Measurements from ENCODE around the gene ALK.

ALK gene

GRCh38 chr2:29390136-29390535 is 531.2 kb downstream of the ALK start:
- no peaks in the 10 kb centered on the region for H3K79me2 ChIP-seq (ENCODE audit: insufficient read depth, low read length)

DNA sequence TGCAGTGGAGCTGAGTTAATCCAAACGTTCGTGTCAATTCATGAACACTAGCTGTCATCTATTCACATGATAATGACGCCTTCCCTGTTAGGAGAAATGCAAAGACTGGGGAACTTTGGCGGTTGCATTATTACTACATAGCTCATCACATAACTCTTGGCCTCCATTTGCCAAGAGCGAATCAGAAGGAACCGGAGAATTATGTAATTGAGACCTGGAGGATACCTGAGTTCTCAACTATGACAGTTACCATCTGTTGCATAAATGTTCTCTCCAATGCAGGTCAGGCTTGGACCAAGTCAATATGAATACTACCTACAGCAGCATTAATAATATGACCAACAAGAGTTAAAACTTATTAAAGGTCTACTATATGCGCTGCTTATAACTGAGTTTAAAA is 531.7 kb downstream of the ALK start:
- H3K27me3 ChIP-seq (ENCODE audit: insufficient read depth, low read length) = 0 out of 2 replicates have a peak, but pooled peaks cover 3% of the 10 kb centered on the region
- no peaks in the 10 kb centered on the region for H3K9me2 ChIP-seq (ENCODE audit: low read depth, low read length)
- no peaks in the 10 kb centered on the region for H3K79me2 ChIP-seq (ENCODE audit: insufficient read depth, low read length)
- H3K27ac ChIP-seq (ENCODE audit: low read depth, low read length, poor library complexity, severe bottlenecking) = no peak overlapping the region
- H2AFZ ChIP-seq (ENCODE audit: low read length) = no peak overlapping the region
- H3F3A ChIP-seq (ENCODE audit: insufficient read depth, low read length) = no peaks in the 10 kb centered on the region
- no peaks in the 10 kb centered on the region for H4K20me1 ChIP-seq (ENCODE audit: insufficient read depth, low read length)
- H3K4me1 ChIP-seq (ENCODE audit: insufficient read depth, low read length, severe bottlenecking) = no peaks in the 10 kb centered on the region
- no peak overlapping the region for H3K9ac ChIP-seq (ENCODE audit: low read length)
- H3K36me3 ChIP-seq (ENCODE audit: insufficient read depth, low read length) = no peaks in the 10 kb centered on the region
- no peak for TF ChIP-seq EZH2 (IDR thresholded peaks at IDR 0.05; ENCODE audit: borderline replicate concordance, low read length)
- TF ChIP-seq CTCF (IDR thresholded peaks at IDR 0.05; ENCODE audit: low read length) = no peak
- no peak overlapping the region for H3K4me3 ChIP-seq (ENCODE audit: low read depth, low read length, poor library complexity, severe bottlenecking)
- no peaks in the 10 kb centered on the region for H3K9me3 ChIP-seq (ENCODE audit: low read length)
- no peak overlapping the region for H3K4me2 ChIP-seq (ENCODE audit: low read length)

More at GRCh38 chr2:29390136-29390535, 531.2 kb downstream of the ALK start:
- Histone ChIP-seq H3K4me1 (ENCODE audit: insufficient read depth, low read length, severe bottlenecking) (no peaks in the 10 kb centered on the region), H3F3A (ENCODE audit: insufficient read depth, low read length) (no peaks in the 10 kb centered on the region), H3K4me3 (ENCODE audit: low read depth, low read length, poor library complexity, severe bottlenecking) (no peak overlapping the region), H2AFZ (ENCODE audit: low read length) (no peak overlapping the region), H3K36me3 (ENCODE audit: insufficient read depth, low read length) (no peaks in the 10 kb centered on the region), H3K4me2 (ENCODE audit: low read length) (no peak overlapping the region), H3K9ac (ENCODE audit: low read length) (no peak overlapping the region), H3K27me3 (ENCODE audit: insufficient read depth, low read length) (0 out of 2 replicates have a peak, but pooled peaks cover 3% of the 10 kb centered on the region), H3K27ac (ENCODE audit: low read depth, low read length, poor library complexity, severe bottlenecking) (no peak overlapping the region), H3K9me2 (ENCODE audit: low read depth, low read length) (no peaks in the 10 kb centered on the region), H4K20me1 (ENCODE audit: insufficient read depth, low read length) (no peaks in the 10 kb centered on the region), H3K9me3 (ENCODE audit: low read length) (no peaks in the 10 kb centered on the region)
- no peak for TF ChIP-seq EZH2 (IDR thresholded peaks at IDR 0.05; ENCODE audit: borderline replicate concordance, low read length)
- TF ChIP-seq CTCF (IDR thresholded peaks at IDR 0.05; ENCODE audit: low read length) = no peak

DNA sequence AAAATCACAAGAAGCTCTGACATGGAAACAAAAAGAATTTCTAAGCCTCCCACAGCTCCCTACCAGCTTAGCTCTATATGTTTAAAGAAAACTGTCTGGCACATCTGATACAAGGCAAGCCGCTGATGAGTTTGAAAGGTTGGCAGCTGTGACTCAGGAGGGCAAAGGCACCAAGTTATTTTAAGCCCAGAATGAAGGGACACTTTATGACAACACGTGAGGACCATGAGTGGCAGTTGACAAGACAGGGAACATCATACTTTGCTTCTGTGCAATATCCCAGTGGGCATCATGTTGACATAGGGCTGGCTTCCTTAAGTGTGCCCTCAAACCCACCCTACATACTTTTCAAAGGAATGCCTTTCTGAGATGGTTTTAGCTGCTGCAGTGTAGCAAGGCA is 533.3 kb downstream of the ALK start:
- Histone ChIP-seq H3K79me2 (ENCODE audit: insufficient read depth, low read length) (no peaks in the 10 kb centered on the region), H3F3A (ENCODE audit: insufficient read depth, low read length) (no peaks in the 10 kb centered on the region), H3K4me1 (ENCODE audit: insufficient read depth, low read length, severe bottlenecking) (no peaks in the 10 kb centered on the region), H2AFZ (ENCODE audit: low read length) (no peak overlapping the region), H3K27ac (ENCODE audit: low read depth, low read length, poor library complexity, severe bottlenecking) (no peak overlapping the region), H3K4me2 (ENCODE audit: low read length) (no peak overlapping the region), H3K36me3 (ENCODE audit: insufficient read depth, low read length) (no peaks in the 10 kb centered on the region), H4K20me1 (ENCODE audit: insufficient read depth, low read length) (no peaks in the 10 kb centered on the region), H3K27me3 (ENCODE audit: insufficient read depth, low read length) (0 out of 2 replicates have a peak, but pooled peaks cover 3% of the 10 kb centered on the region), H3K9me2 (ENCODE audit: low read depth, low read length) (no peaks in the 10 kb centered on the region), H3K9ac (ENCODE audit: low read length) (no peak overlapping the region), H3K9me3 (ENCODE audit: low read length) (no peaks in the 10 kb centered on the region), H3K4me3 (ENCODE audit: low read depth, low read length, poor library complexity, severe bottlenecking) (no peak overlapping the region)
- no peak for TF ChIP-seq CTCF (IDR thresholded peaks at IDR 0.05; ENCODE audit: low read length)
- TF ChIP-seq EZH2 (IDR thresholded peaks at IDR 0.05; ENCODE audit: borderline replicate concordance, low read length) = no peak
